Measurements from ENCODE around the gene ENOX1.
A peak's percentile ranks its signal among the peaks of the same experiment; 100 is the strongest.

The ENOX1 gene

GRCh38 chr13:43572656-43573360 is 214.0 kb downstream of the ENOX1 start:
- H3K36me3 ChIP-seq (ENCODE audit: control insufficient read depth, insufficient read depth, low read length): no peaks in the 10 kb centered on the region
- H3K27ac ChIP-seq (ENCODE audit: low read depth, low read length): no peak overlapping the region
- no peak overlapping the region for H3K18ac ChIP-seq (ENCODE audit: low read length)
- no peak overlapping the region for H3K9ac ChIP-seq (ENCODE audit: low read length)
- no peak overlapping the region for H2BK120ac ChIP-seq (ENCODE audit: low read depth, low read length)
- no peaks in the 10 kb centered on the region for H3K79me1 ChIP-seq (ENCODE audit: low read length)
- H3K4ac ChIP-seq (ENCODE audit: low read depth, low read length): no peak overlapping the region
- H2BK5ac ChIP-seq (ENCODE audit: low read length): no peak overlapping the region
- H2BK15ac ChIP-seq (replicated peaks; ENCODE audit: low read depth): no peak overlapping the region
- no peaks in the 10 kb centered on the region for H3K27me3 ChIP-seq (ENCODE audit: insufficient read depth, low read length, poor library complexity)
- no CpG with 5 or more reads among the region's 3 CpGs for WGBS (ENCODE audit: extremely low coverage, insufficient coverage, low lambda C conversion rate)
- H3K23ac ChIP-seq (ENCODE audit: low read length): no peak overlapping the region
- no peak overlapping the region for H3K56ac ChIP-seq (ENCODE audit: low read length)
- DNase-seq: peak; percentile 54
- no peak overlapping the region for H4K8ac ChIP-seq (ENCODE audit: low read depth, low read length)
- peaks cover 1% of the 10 kb centered on the region for H3K4me1 ChIP-seq (ENCODE audit: control insufficient read depth, low read depth, low read length)
- no peak overlapping the region for H4K5ac ChIP-seq (ENCODE audit: low read length)
- no peak overlapping the region for H2AK5ac ChIP-seq (ENCODE audit: low read length)
- H3K4me3 ChIP-seq (ENCODE audit: low read length): no peak overlapping the region
- H3K79me2 ChIP-seq (ENCODE audit: control insufficient read depth, insufficient read depth, low read length): no peaks in the 10 kb centered on the region
- H3K4me2 ChIP-seq (ENCODE audit: low read length): no peak overlapping the region

GRCh38 chr13:43569658-43570057 is 217.1 kb downstream of the ENOX1 start:
- Histone ChIP-seq H2BK5ac (ENCODE audit: low read length) (no peak overlapping the region), H3K79me2 (ENCODE audit: control insufficient read depth, insufficient read depth, low read length) (no peaks in the 10 kb centered on the region), H3K4me2 (ENCODE audit: low read length) (no peak overlapping the region), H3K27me3 (ENCODE audit: insufficient read depth, low read length, poor library complexity) (no peaks in the 10 kb centered on the region), H2AK5ac (ENCODE audit: low read length) (no peak overlapping the region), H3K4me3 (ENCODE audit: low read length) (no peak overlapping the region), H4K5ac (ENCODE audit: low read length) (no peak overlapping the region), H3K4me1 (ENCODE audit: control insufficient read depth, low read depth, low read length) (peaks cover 1% of the 10 kb centered on the region), H3K18ac (ENCODE audit: low read length) (no peak overlapping the region), H3K27ac (ENCODE audit: low read depth, low read length) (no peak overlapping the region), H3K36me3 (ENCODE audit: control insufficient read depth, insufficient read depth, low read length) (no peaks in the 10 kb centered on the region), H3K79me1 (ENCODE audit: low read length) (no peaks in the 10 kb centered on the region), H4K8ac (ENCODE audit: low read depth, low read length) (no peak overlapping the region), H3K23ac (ENCODE audit: low read length) (no peak overlapping the region), H3K9ac (ENCODE audit: low read length) (no peak overlapping the region), H3K56ac (ENCODE audit: low read length) (no peak overlapping the region), H2BK120ac (ENCODE audit: low read depth, low read length) (no peak overlapping the region), H3K4ac (ENCODE audit: low read depth, low read length) (no peak overlapping the region), H2BK15ac (replicated peaks; ENCODE audit: low read depth) (no peak overlapping the region)
- no CpG with 5 or more reads among the region's 2 CpGs for WGBS (ENCODE audit: extremely low coverage, insufficient coverage, low lambda C conversion rate)
- DNase-seq: no peak

GRCh38 chr13:43567608-43568007 is 219.2 kb downstream of the ENOX1 start:
- Histone ChIP-seq H3K4ac (ENCODE audit: low read depth, low read length) (no peak overlapping the region), H2BK15ac (replicated peaks; ENCODE audit: low read depth) (no peak overlapping the region), H3K56ac (ENCODE audit: low read length) (no peak overlapping the region), H3K79me1 (ENCODE audit: low read length) (no peaks in the 10 kb centered on the region), H3K4me3 (ENCODE audit: low read length) (no peak overlapping the region), H3K79me2 (ENCODE audit: control insufficient read depth, insufficient read depth, low read length) (no peaks in the 10 kb centered on the region), H3K27ac (ENCODE audit: low read depth, low read length) (no peak overlapping the region), H3K18ac (ENCODE audit: low read length) (no peak overlapping the region), H3K23ac (ENCODE audit: low read length) (no peak overlapping the region), H3K36me3 (ENCODE audit: control insufficient read depth, insufficient read depth, low read length) (no peaks in the 10 kb centered on the region), H2BK120ac (ENCODE audit: low read depth, low read length) (no peak overlapping the region), H2BK5ac (ENCODE audit: low read length) (no peak overlapping the region), H4K5ac (ENCODE audit: low read length) (no peak overlapping the region), H4K8ac (ENCODE audit: low read depth, low read length) (no peak overlapping the region), H3K4me2 (ENCODE audit: low read length) (no peak overlapping the region), H3K9ac (ENCODE audit: low read length) (no peak overlapping the region), H2AK5ac (ENCODE audit: low read length) (no peak overlapping the region), H3K4me1 (ENCODE audit: control insufficient read depth, low read depth, low read length) (no peaks in the 10 kb centered on the region), H3K27me3 (ENCODE audit: insufficient read depth, low read length, poor library complexity) (no peaks in the 10 kb centered on the region)
- WGBS (ENCODE audit: extremely low coverage, insufficient coverage, low lambda C conversion rate): no CpG with 5 or more reads among the region's 1 CpG
- no peak for DNase-seq

- Histone ChIP-seq H3K56ac (ENCODE audit: low read length) (no peak overlapping the region), H2BK120ac (ENCODE audit: low read depth, low read length) (no peak overlapping the region), H3K79me2 (ENCODE audit: control insufficient read depth, insufficient read depth, low read length) (no peaks in the 10 kb centered on the region), H3K18ac (ENCODE audit: low read length) (no peak overlapping the region), H2AK5ac (ENCODE audit: low read length) (no peak overlapping the region), H3K4me3 (ENCODE audit: low read length) (no peak overlapping the region), H3K4me2 (ENCODE audit: low read length) (no peak overlapping the region), H3K79me1 (ENCODE audit: low read length) (no peaks in the 10 kb centered on the region), H3K27ac (ENCODE audit: low read depth, low read length) (no peak overlapping the region), H2BK15ac (replicated peaks; ENCODE audit: low read depth) (no peak overlapping the region), H3K9ac (ENCODE audit: low read length) (no peak overlapping the region), H3K4me1 (ENCODE audit: control insufficient read depth, low read depth, low read length) (no peaks in the 10 kb centered on the region), H4K8ac (ENCODE audit: low read depth, low read length) (no peak overlapping the region), H3K36me3 (ENCODE audit: control insufficient read depth, insufficient read depth, low read length) (no peaks in the 10 kb centered on the region), H3K4ac (ENCODE audit: low read depth, low read length) (no peak overlapping the region), H2BK5ac (ENCODE audit: low read length) (no peak overlapping the region), H4K5ac (ENCODE audit: low read length) (no peak overlapping the region), H3K27me3 (ENCODE audit: insufficient read depth, low read length, poor library complexity) (no peaks in the 10 kb centered on the region), H3K23ac (ENCODE audit: low read length) (no peak overlapping the region)
- WGBS (ENCODE audit: extremely low coverage, insufficient coverage, low lambda C conversion rate): no CpG with 5 or more reads among the region's 1 CpG
- no peak for DNase-seq
Measured at GRCh38 chr13:43564952-43565351, 221.8 kb downstream of the ENOX1 start.

- H4K8ac ChIP-seq (ENCODE audit: low read depth, low read length): no peak overlapping the region
- H3K56ac ChIP-seq (ENCODE audit: low read length): no peak overlapping the region
- no peak overlapping the region for H3K9ac ChIP-seq (ENCODE audit: low read length)
- no peak overlapping the region for H3K4me2 ChIP-seq (ENCODE audit: low read length)
- no peak overlapping the region for H4K5ac ChIP-seq (ENCODE audit: low read length)
- no peak overlapping the region for H2BK120ac ChIP-seq (ENCODE audit: low read depth, low read length)
- no peak overlapping the region for H3K23ac ChIP-seq (ENCODE audit: low read length)
- no peak overlapping the region for H2BK5ac ChIP-seq (ENCODE audit: low read length)
- H3K4me3 ChIP-seq (ENCODE audit: low read length): no peak overlapping the region
- no peak overlapping the region for H3K27ac ChIP-seq (ENCODE audit: low read depth, low read length)
- no peaks in the 10 kb centered on the region for H3K36me3 ChIP-seq (ENCODE audit: control insufficient read depth, insufficient read depth, low read length)
- H3K4me1 ChIP-seq (ENCODE audit: control insufficient read depth, low read depth, low read length): no peaks in the 10 kb centered on the region
- H3K4ac ChIP-seq (ENCODE audit: low read depth, low read length): no peak overlapping the region
- WGBS (ENCODE audit: extremely low coverage, insufficient coverage, low lambda C conversion rate): no CpG with 5 or more reads among the region's 4 CpGs
- H3K79me1 ChIP-seq (ENCODE audit: low read length): no peaks in the 10 kb centered on the region
- H2BK15ac ChIP-seq (replicated peaks; ENCODE audit: low read depth): no peak overlapping the region
- no peaks in the 10 kb centered on the region for H3K79me2 ChIP-seq (ENCODE audit: control insufficient read depth, insufficient read depth, low read length)
- H2AK5ac ChIP-seq (ENCODE audit: low read length): no peak overlapping the region
- no peak overlapping the region for H3K18ac ChIP-seq (ENCODE audit: low read length)
- H3K27me3 ChIP-seq (ENCODE audit: insufficient read depth, low read length, poor library complexity): no peaks in the 10 kb centered on the region
- DNase-seq: no peak
Measured at GRCh38 chr13:43561081-43561480, 225.7 kb downstream of the ENOX1 start.

- no peak overlapping the region for H3K4ac ChIP-seq (ENCODE audit: low read depth, low read length)
- H3K79me1 ChIP-seq (ENCODE audit: low read length): no peaks in the 10 kb centered on the region
- H3K79me2 ChIP-seq (ENCODE audit: control insufficient read depth, insufficient read depth, low read length): no peaks in the 10 kb centered on the region
- no peak overlapping the region for H2BK120ac ChIP-seq (ENCODE audit: low read depth, low read length)
- no peak overlapping the region for H3K4me2 ChIP-seq (ENCODE audit: low read length)
- H3K36me3 ChIP-seq (ENCODE audit: control insufficient read depth, insufficient read depth, low read length): no peaks in the 10 kb centered on the region
- no peak overlapping the region for H3K9ac ChIP-seq (ENCODE audit: low read length)
- H3K27ac ChIP-seq (ENCODE audit: low read depth, low read length): no peak overlapping the region
- DNase-seq: no peak
- H3K56ac ChIP-seq (ENCODE audit: low read length): no peak overlapping the region
- no peak overlapping the region for H3K4me3 ChIP-seq (ENCODE audit: low read length)
- H2BK5ac ChIP-seq (ENCODE audit: low read length): no peak overlapping the region
- H3K4me1 ChIP-seq (ENCODE audit: control insufficient read depth, low read depth, low read length): no peaks in the 10 kb centered on the region
- H4K5ac ChIP-seq (ENCODE audit: low read length): no peak overlapping the region
- no peak overlapping the region for H4K8ac ChIP-seq (ENCODE audit: low read depth, low read length)
- H2BK15ac ChIP-seq (replicated peaks; ENCODE audit: low read depth): no peak overlapping the region
- no peak overlapping the region for H2AK5ac ChIP-seq (ENCODE audit: low read length)
- peak overlapping the region; percentile 38 for H3K23ac ChIP-seq (ENCODE audit: low read length)
- no peaks in the 10 kb centered on the region for H3K27me3 ChIP-seq (ENCODE audit: insufficient read depth, low read length, poor library complexity)
- H3K18ac ChIP-seq (ENCODE audit: low read length): no peak overlapping the region
- no CpG with 5 or more reads among the region's 1 CpG for WGBS (ENCODE audit: extremely low coverage, insufficient coverage, low lambda C conversion rate)
Measured at GRCh38 chr13:43558939-43559338, 227.8 kb downstream of the ENOX1 start.

Data from mesendoderm (in vitro differentiated cells).